NCI-H2107 treated with DMSO at 0.1 percent for 48 hours (cell line): ENCODE measurements around the gene NOL4L.
"Not testable (repeated sequence)": the region's sequence is repeated elsewhere in the genome, so short reads cannot be mapped to it uniquely, and the experiment has no call there.

ENCODE experiments used
- DNase-seq: peaks from one replicate; lab custom pipeline; 2025; ENCODE audit not compliant: unreplicated experiment; lab: John Stamatoyannopoulos, UW

Gene NOL4L

GRCh38 chr20:32597714-32598113 is 12.6 kb upstream of the NOL4L start:
- DNase-seq, result no peak

- no peak for DNase-seq
Measured at GRCh38 chr20:32596681-32597252, 11.6 kb upstream of the NOL4L start.

- DNase-seq, result no peak
Measured at GRCh38 chr20:32595143-32595542, 10.0 kb upstream of the NOL4L start.

- not testable (repeated sequence) for DNase-seq
Measured at GRCh38 chr20:32594669-32595068, 9.5 kb upstream of the NOL4L start.

GRCh38 chr20:32594204-32594603 is 9.1 kb upstream of the NOL4L start:
- DNase-seq, result no peak

GRCh38 chr20:32592616-32593015 is 7.5 kb upstream of the NOL4L start:
- DNase-seq, result not testable (repeated sequence)

- no peak for DNase-seq
Measured at GRCh38 chr20:32592022-32592421, 6.9 kb upstream of the NOL4L start.

- DNase-seq, result no peak
Measured at GRCh38 chr20:32589769-32590168, 4.6 kb upstream of the NOL4L start.

GRCh38 chr20:32589256-32589655 is 4.1 kb upstream of the NOL4L start:
- DNase-seq, result no peak

GRCh38 chr20:32588040-32588439 is 2.9 kb upstream of the NOL4L start:
- no peak for DNase-seq

GRCh38 chr20:32586291-32586690 is 1.2 kb upstream of the NOL4L start:
- DNase-seq, result no peak

- no peak for DNase-seq
Measured at GRCh38 chr20:32585586-32586127, 524 bp upstream of the NOL4L start.

GRCh38 chr20:32583581-32584070 is 1.5 kb downstream of the NOL4L start:
- no peak for DNase-seq

- DNase-seq, result no peak
Measured at GRCh38 chr20:32582659-32583580, 2.2 kb downstream of the NOL4L start.

- no peak for DNase-seq
Measured at GRCh38 chr20:32581839-32582658, 3.1 kb downstream of the NOL4L start.

- DNase-seq, result no peak
Measured at GRCh38 chr20:32580970-32581838, 3.9 kb downstream of the NOL4L start.

GRCh38 chr20:32580219-32580969 is 4.7 kb downstream of the NOL4L start:
- DNase-seq, result no peak

- DNase-seq, result no peak
Measured at GRCh38 chr20:32578840-32579390, 6.2 kb downstream of the NOL4L start.

- DNase-seq, result not testable (repeated sequence)
Measured at GRCh38 chr20:32578062-32578461, 7.1 kb downstream of the NOL4L start.
